Mucosa of gallbladder (tissue), 1 donor: ENCODE measurements around the gene TSC1. TPM values are rescaled to one million over a fixed set of nuclear protein-coding genes. Genes with fewer than 3 reads are reported as not detected.
A peak's percentile ranks its signal among the peaks of the same experiment; 100 is the strongest.

ENCODE experiments used
- DNase-seq: peaks from one replicate; pipeline ENCODE4 v3.0.0-alpha.2; 2020; ENCODE audit warnings: low spot score
- total RNA-seq: library from RNA; stranded (reverse); gene quantifications from one replicate; pipeline ENCODE4 v1.2.1, GENCODE V29; 2021
- donor health status: DM: no; HTN: no; CAD: no.

TSC1 gene
- total RNA-seq, 1 donor from 2014 or later = 54.0 TPM

- DNase-seq = no peak
Observed at GRCh38 chr9:132863096-132863495, 81.3 kb downstream of the TSC1 start.

GRCh38 chr9:132862533-132862932, 81.9 kb downstream of the TSC1 start:
- no peak for DNase-seq

GRCh38 chr9:132861666-132862065, 82.8 kb downstream of the TSC1 start:
- DNase-seq = no peak

- DNase-seq = no peak
Observed at GRCh38 chr9:132858751-132859150, 85.7 kb downstream of the TSC1 start.

- no peak for DNase-seq
Observed at GRCh38 chr9:132857616-132858342, 86.6 kb downstream of the TSC1 start.

- peak; percentile 73 for DNase-seq
Observed at GRCh38 chr9:132857031-132857430, 87.4 kb downstream of the TSC1 start.

- no peak for DNase-seq
Observed at GRCh38 chr9:132855904-132856303, 88.5 kb downstream of the TSC1 start.

- no peak for DNase-seq
Observed at GRCh38 chr9:132854832-132855231, 89.6 kb downstream of the TSC1 start.

- no peak for DNase-seq
Observed at GRCh38 chr9:132853482-132853881, 90.9 kb downstream of the TSC1 start.

- peak; percentile 65 for DNase-seq
Observed at GRCh38 chr9:132849185-132849706, 95.2 kb downstream of the TSC1 start.

- no peak for DNase-seq
Observed at GRCh38 chr9:132846918-132847515, 97.4 kb downstream of the TSC1 start.

- no peak for DNase-seq
Observed at GRCh38 chr9:132846109-132846917, 98.1 kb downstream of the TSC1 start.

- no peak for DNase-seq
Observed at GRCh38 chr9:132842124-132843044, 102.0 kb downstream of the TSC1 start.

Other genes starting within 250 kb of the TSC1 start
- 0.98 TPM for gene AK8, start 66.3 kb downstream of the TSC1 start, total RNA-seq
- gene SPACA9, start 65.7 kb downstream of the TSC1 start, total RNA-seq = 10.4 TPM
- 1.3 TPM for gene GFI1B, start 34.1 kb upstream of the TSC1 start, total RNA-seq
- 58.8 TPM for gene GTF3C5, start 86.4 kb upstream of the TSC1 start, total RNA-seq
- 11.9 TPM for gene CEL, start 117.4 kb upstream of the TSC1 start, total RNA-seq
- 50.7 TPM for gene RALGDS, start 176.6 kb upstream of the TSC1 start, total RNA-seq
- gene GBGT1, start 219.3 kb upstream of the TSC1 start, total RNA-seq = 26.5 TPM